Measurements from ENCODE around the gene DAB1.

The DAB1 gene

GRCh38 chr1:56963667-56964066 is 460.2 kb downstream of the DAB1 start:
- DNase-seq (ENCODE audit: low read depth), result peak; percentile 39
- no peak overlapping the region for H3K4me3 ChIP-seq (ENCODE audit: low read length)
- TF ChIP-seq, protein P1, sequence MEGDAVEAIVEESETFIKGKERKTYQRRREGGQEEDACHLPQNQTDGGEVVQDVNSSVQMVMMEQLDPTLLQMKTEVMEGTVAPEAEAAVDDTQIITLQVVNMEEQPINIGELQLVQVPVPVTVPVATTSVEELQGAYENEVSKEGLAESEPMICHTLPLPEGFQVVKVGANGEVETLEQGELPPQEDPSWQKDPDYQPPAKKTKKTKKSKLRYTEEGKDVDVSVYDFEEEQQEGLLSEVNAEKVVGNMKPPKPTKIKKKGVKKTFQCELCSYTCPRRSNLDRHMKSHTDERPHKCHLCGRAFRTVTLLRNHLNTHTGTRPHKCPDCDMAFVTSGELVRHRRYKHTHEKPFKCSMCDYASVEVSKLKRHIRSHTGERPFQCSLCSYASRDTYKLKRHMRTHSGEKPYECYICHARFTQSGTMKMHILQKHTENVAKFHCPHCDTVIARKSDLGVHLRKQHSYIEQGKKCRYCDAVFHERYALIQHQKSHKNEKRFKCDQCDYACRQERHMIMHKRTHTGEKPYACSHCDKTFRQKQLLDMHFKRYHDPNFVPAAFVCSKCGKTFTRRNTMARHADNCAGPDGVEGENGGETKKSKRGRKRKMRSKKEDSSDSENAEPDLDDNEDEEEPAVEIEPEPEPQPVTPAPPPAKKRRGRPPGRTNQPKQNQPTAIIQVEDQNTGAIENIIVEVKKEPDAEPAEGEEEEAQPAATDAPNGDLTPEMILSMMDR (conservative IDR thresholded peaks at IDR 0.05; ENCODE audit: low read length), result no peak

GRCh38 chr1:56961426-56961825 is 462.4 kb downstream of the DAB1 start:
- TF ChIP-seq, protein P1 (conservative IDR thresholded peaks at IDR 0.05; ENCODE audit: low read length), result no peak
- no peak for DNase-seq (ENCODE audit: low read depth)
- H3K4me3 ChIP-seq (ENCODE audit: low read length), result no peak overlapping the region

DNA sequence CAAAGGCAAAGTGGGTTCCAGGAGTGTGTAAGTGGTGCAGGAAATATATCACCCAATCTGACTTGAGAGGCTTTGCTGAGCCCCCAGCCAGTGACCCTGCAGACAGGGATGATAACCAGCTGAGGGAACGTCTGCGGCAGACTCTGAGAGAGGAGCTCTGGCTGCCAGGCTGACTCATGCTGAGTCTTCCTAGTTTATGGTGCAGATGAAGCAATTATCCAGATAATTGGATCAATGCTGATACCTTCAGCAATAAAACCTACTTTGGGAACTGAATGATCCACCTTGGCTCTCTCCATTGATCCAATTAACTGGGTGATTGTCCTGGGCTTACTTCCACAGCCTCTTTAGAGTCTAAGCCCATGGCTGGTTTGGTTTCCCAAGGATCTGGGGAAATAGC is 465.3 kb downstream of the DAB1 start:
- H3K4me3 ChIP-seq (ENCODE audit: low read length), result no peak overlapping the region
- TF ChIP-seq, protein P1 (conservative IDR thresholded peaks at IDR 0.05; ENCODE audit: low read length), result no peak
- DNase-seq (ENCODE audit: low read depth), result peak; percentile 67

DNA sequence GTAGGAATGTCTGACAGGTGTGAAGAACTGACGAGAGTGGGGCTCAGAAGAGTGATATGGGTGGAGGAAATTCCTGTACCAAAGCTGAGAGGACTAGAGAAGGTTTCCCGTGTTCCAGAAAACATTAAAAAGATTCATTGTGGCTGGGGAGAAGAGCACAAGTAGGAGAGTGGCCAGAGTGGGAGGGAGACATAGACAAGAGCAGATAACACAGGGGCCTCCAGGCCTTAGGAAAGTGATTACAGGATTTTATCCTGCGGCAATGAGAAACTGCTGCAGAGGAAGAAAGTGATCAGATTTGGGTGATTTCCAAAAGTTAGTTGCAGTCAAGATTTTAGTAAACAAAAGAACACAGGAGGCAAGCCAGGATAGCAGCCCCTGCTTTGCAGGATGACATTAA is 465.9 kb downstream of the DAB1 start:
- DNase-seq (ENCODE audit: low read depth), result no peak
- TF ChIP-seq, protein P1 (conservative IDR thresholded peaks at IDR 0.05; ENCODE audit: low read length), result no peak
- H3K4me3 ChIP-seq (ENCODE audit: low read length), result no peak overlapping the region

GRCh38 chr1:56954664-56955063 is 469.2 kb downstream of the DAB1 start:
- TF ChIP-seq, protein P1 (conservative IDR thresholded peaks at IDR 0.05; ENCODE audit: low read length), result no peak
- DNase-seq (ENCODE audit: low read depth), result no peak
- no peak overlapping the region for H3K4me3 ChIP-seq (ENCODE audit: low read length)

GRCh38 chr1:56953386-56953785 is 470.5 kb downstream of the DAB1 start:
- H3K4me3 ChIP-seq (ENCODE audit: low read length), result no peak overlapping the region
- DNase-seq (ENCODE audit: low read depth), result no peak
- TF ChIP-seq, protein P1 (conservative IDR thresholded peaks at IDR 0.05; ENCODE audit: low read length), result no peak

GRCh38 chr1:56952501-56952900 is 471.4 kb downstream of the DAB1 start:
- H3K4me3 ChIP-seq (ENCODE audit: low read length), result no peak overlapping the region
- TF ChIP-seq, protein P1 (conservative IDR thresholded peaks at IDR 0.05; ENCODE audit: low read length), result no peak
- DNase-seq (ENCODE audit: low read depth), result no peak

Data from AG10803 (cell line).